SK-N-MC (cell line): Measurements from ENCODE around the gene RNF32.

Source experiments
- DNase-seq: peaks from one replicate; pipeline ENCODE4 v3.0.0-alpha.2; 2011; ENCODE audit warnings: low read depth, low spot score
- H3K27ac ChIP-seq: fragments of 200-600 bp; sonication (generic); 2 replicates; pipeline ENCODE4 v1.5.1; 2016; ENCODE audit warnings: mixed run types
- H3K36me3 ChIP-seq: fragments of 200-600 bp; sonication (generic); 2 replicates; pipeline ENCODE4 v1.6.1; 2017; ENCODE audit warnings: antibody characterized with exemption, low read length, mixed read lengths; ENCODE audit not compliant: insufficient read depth
- H3K4me3 ChIP-seq: fragments of 200-600 bp; sonication (generic); 2 replicates; pipeline ENCODE4 v1.5.1; 2016
- H3K9ac ChIP-seq: fragments of 200-600 bp; sonication (generic); 2 replicates; pipeline ENCODE4 v1.8.0; 2017; ENCODE audit warnings: mixed run types, mixed read lengths; ENCODE audit not compliant: insufficient read length
- H3K9me3 ChIP-seq: fragments of 200-600 bp; sonication (generic); 2 replicates; pipeline ENCODE4 v1.6.1; 2017; ENCODE audit warnings: low read depth, mild to moderate bottlenecking, antibody characterized with exemption, low read length, moderate library complexity, mixed read lengths
- EZH2 ChIP-seq: fragments of 200-600 bp; sonication (generic); IDR thresholded peaks from one replicate; pipeline ENCODE4 v1.6.1; 2017; ENCODE audit warnings: antibody characterized with exemption
- FOXP2 ChIP-seq: optimal IDR thresholded peaks from 2 replicates; pipeline ENCODE3; 2011; ENCODE audit warnings: mild to moderate bottlenecking, moderate library complexity; ENCODE audit not compliant: insufficient read depth; ENCODE audit errors: extremely low read length, control extremely low read depth
- POLR2AphosphoS5 ChIP-seq: IDR thresholded peaks from 2 replicates; pipeline ENCODE4 v1.6.1; 2012; ENCODE audit warnings: mild to moderate bottlenecking, low read depth, low read length, borderline replicate concordance

The RNF32 gene

GRCh38 chr7:156702399-156702798, 61.8 kb downstream of the RNF32 start:
- no peak overlapping the region for H3K27ac ChIP-seq
- H3K4me3 ChIP-seq: no peak overlapping the region
- TF ChIP-seq POLR2AphosphoS5 (no peak), EZH2 (no peak), FOXP2 (no peak)
- DNase-seq: no peak
- H3K36me3 ChIP-seq: no peaks in the 10 kb centered on the region
- no peaks in the 10 kb centered on the region for H3K9me3 ChIP-seq
- no peak overlapping the region for H3K9ac ChIP-seq

GRCh38 chr7:156703209-156703608, 62.6 kb downstream of the RNF32 start:
- no peaks in the 10 kb centered on the region for H3K36me3 ChIP-seq
- no peak overlapping the region for H3K27ac ChIP-seq
- H3K9ac ChIP-seq: no peak overlapping the region
- no peaks in the 10 kb centered on the region for H3K9me3 ChIP-seq
- DNase-seq: no peak
- TF ChIP-seq FOXP2 (no peak), EZH2 (no peak), POLR2AphosphoS5 (no peak)
- H3K4me3 ChIP-seq: no peak overlapping the region

- Histone ChIP-seq H3K9ac (no peak overlapping the region), H3K4me3 (no peak overlapping the region), H3K36me3 (no peaks in the 10 kb centered on the region), H3K9me3 (no peaks in the 10 kb centered on the region), H3K27ac (no peak overlapping the region)
- no peak for DNase-seq
- TF ChIP-seq FOXP2 (no peak), EZH2 (no peak), POLR2AphosphoS5 (no peak)
These were observed 63.4 kb downstream of the RNF32 start for GRCh38 chr7:156703773-156704482.

GRCh38 chr7:156722043-156722826, 81.7 kb downstream of the RNF32 start:
- no peak overlapping the region for H3K27ac ChIP-seq

GRCh38 chr7:156725073-156725472, 84.5 kb downstream of the RNF32 start:
- Histone ChIP-seq H3K36me3 (no peaks in the 10 kb centered on the region), H3K4me3 (no peak overlapping the region), H3K9me3 (no peaks in the 10 kb centered on the region), H3K27ac (no peak overlapping the region), H3K9ac (no peak overlapping the region)
- DNase-seq: no peak
- TF ChIP-seq FOXP2 (no peak), POLR2AphosphoS5 (no peak), EZH2 (no peak)

More at GRCh38 chr7:156722043-156722826, 81.7 kb downstream of the RNF32 start:
- Histone ChIP-seq H3K9me3 (no peaks in the 10 kb centered on the region), H3K4me3 (no peak overlapping the region), H3K36me3 (no peaks in the 10 kb centered on the region), H3K9ac (no peak overlapping the region)
- TF ChIP-seq FOXP2: no peak
- TF ChIP-seq POLR2AphosphoS5: no peak
- no peak for TF ChIP-seq EZH2
- no peak for DNase-seq

GRCh38 chr7:156725936-156726335, 85.4 kb downstream of the RNF32 start:
- no peaks in the 10 kb centered on the region for H3K36me3 ChIP-seq
- DNase-seq: no peak
- H3K9ac ChIP-seq: no peak overlapping the region
- TF ChIP-seq POLR2AphosphoS5 (no peak), EZH2 (no peak), FOXP2 (no peak)
- no peaks in the 10 kb centered on the region for H3K9me3 ChIP-seq
- H3K4me3 ChIP-seq: no peak overlapping the region
- no peak overlapping the region for H3K27ac ChIP-seq
